Activated CD4-positive, alpha-beta T cell treated with anti-CD3 and anti-CD28 coated beads for 36 hours (primary cell): Measurements from ENCODE around the gene COX18. TPM values are rescaled to one million over a fixed set of nuclear protein-coding genes. Genes with fewer than 3 reads are reported as not detected.

Experiments used
- ATAC-seq: fragments of 200-7000 bp; cut with Tn5 transposase; one replicate; pipeline ENCODE4 v1.10.0; 2021; ENCODE audit warnings: mild to moderate bottlenecking, moderate library complexity
- CTCF ChIA-PET: fragments of 350-600 bp; sonication (Branson Sonifier 250); formaldehyde crosslinking; loops from one replicate; lab custom pipeline; 2021; ENCODE audit warnings: antibody characterized with exemption; lab: Charles Lee
- POLR2A ChIA-PET: fragments of 350-600 bp; sonication (Branson Sonifier 250); formaldehyde crosslinking; loops from one replicate; lab custom pipeline; 2021; ENCODE audit warnings: antibody characterized with exemption, inconsistent platforms; lab: Charles Lee
- DNase-seq: peaks from one replicate; pipeline ENCODE4 v3.0.0-alpha.2; 2020
- H3K27ac Mint-ChIP-seq: one replicate; pipeline ENCODE4 v1.8.0; 2021; ENCODE audit warnings: mixed read lengths
- H3K27me3 Mint-ChIP-seq: one replicate; pipeline ENCODE4 v1.8.0; 2021; ENCODE audit warnings: mixed read lengths
- H3K36me3 Mint-ChIP-seq: one replicate; pipeline ENCODE4 v1.8.0; 2021; ENCODE audit warnings: low read depth, mixed read lengths
- H3K4me1 Mint-ChIP-seq: one replicate; pipeline ENCODE4 v1.8.0; 2021; ENCODE audit warnings: mixed read lengths
- H3K4me3 Mint-ChIP-seq: one replicate; pipeline ENCODE4 v1.8.0; 2021; ENCODE audit warnings: mild to moderate bottlenecking, moderate library complexity, mixed read lengths
- H3K9me3 Mint-ChIP-seq: one replicate; pipeline ENCODE4 v1.8.0; 2021; ENCODE audit warnings: low read depth, mixed read lengths
- intact Hi-C, 2 experiments: fragments of 100-400 bp; cut with DNase I in 1 of 2; cut with micrococcal nuclease in 1 of 2; formaldehyde crosslinking; loops; one replicate each; pipeline versions ENCODE4 v1.14.2 to v1.15.1; 2022 to 2024; cut with DNase I, micrococcal nuclease
- total RNA-seq, 2 experiments: library from RNA; stranded (reverse); gene quantifications; one replicate each; pipeline ENCODE4 v1.2.3, GENCODE V29; 2021

COX18 gene
- total RNA-seq, 2 experiments from 2014 or later: 17.9 to 21.3 TPM

- ATAC-seq (no peak), DNase-seq (no peak)
- no peak overlapping the region for H3K27ac Mint-ChIP-seq
- no peaks in the 10 kb centered on the region for H3K27me3 Mint-ChIP-seq
- no peaks in the 10 kb centered on the region for H3K9me3 Mint-ChIP-seq
- peaks cover 18% of the 10 kb centered on the region for H3K4me1 Mint-ChIP-seq
- no peak overlapping the region for H3K4me3 Mint-ChIP-seq
- intact Hi-C loops: no loop called here
- ChIA-PET POLR2A (no interaction called here), CTCF (no interaction called here)
- H3K36me3 Mint-ChIP-seq: peaks cover 43% of the 10 kb centered on the region
These were observed 16.4 kb downstream of the COX18 start for GRCh38 chr4:73053076-73053475.

GRCh38 chr4:73051625-73052024 is 17.9 kb downstream of the COX18 start:
- peaks cover 36% of the 10 kb centered on the region for H3K36me3 Mint-ChIP-seq
- CTCF ChIA-PET: no interaction called here
- H3K27me3 Mint-ChIP-seq: no peaks in the 10 kb centered on the region
- H3K27ac Mint-ChIP-seq: no peak overlapping the region
- no peaks in the 10 kb centered on the region for H3K9me3 Mint-ChIP-seq
- no peak overlapping the region for H3K4me3 Mint-ChIP-seq
- peaks cover 18% of the 10 kb centered on the region for H3K4me1 Mint-ChIP-seq
- intact Hi-C loops: no loop called here
- POLR2A ChIA-PET: no interaction called here
- DNase-seq (no peak), ATAC-seq (no peak)

- intact Hi-C loops: no loop called here
- no peaks in the 10 kb centered on the region for H3K4me1 Mint-ChIP-seq
- H3K27ac Mint-ChIP-seq: no peak overlapping the region
- no peaks in the 10 kb centered on the region for H3K9me3 Mint-ChIP-seq
- CTCF ChIA-PET: no interaction called here
- H3K4me3 Mint-ChIP-seq: no peak overlapping the region
- POLR2A ChIA-PET: interaction anchor here (0.6 kb wide), 1 partner anchor 21 kb away, joined by 3 read pairs; no protein-coding TSS in a partner anchor
- no peak for DNase-seq
- no peak for ATAC-seq
- peaks cover 8% of the 10 kb centered on the region for H3K36me3 Mint-ChIP-seq
- H3K27me3 Mint-ChIP-seq: peaks cover 4% of the 10 kb centered on the region
These were observed 23.6 kb downstream of the COX18 start for GRCh38 chr4:73045879-73046278.

GRCh38 chr4:73037057-73037456 is 32.5 kb downstream of the COX18 start:
- ATAC-seq (no peak), DNase-seq (no peak)
- Mint-ChIP-seq H3K36me3 (peaks cover 8% of the 10 kb centered on the region), H3K27me3 (peaks cover 4% of the 10 kb centered on the region), H3K9me3 (peaks cover 9% of the 10 kb centered on the region), H3K4me1 (peaks cover 15% of the 10 kb centered on the region), H3K4me3 (no peak overlapping the region), H3K27ac (no peak overlapping the region)
- ChIA-PET POLR2A (no interaction called here), CTCF (interaction anchor here (1.2 kb wide), 1 partner anchor 338 kb away, joined by 3 read pairs; no protein-coding TSS in a partner anchor)
- intact Hi-C loops: no loop called here

- H3K9me3 Mint-ChIP-seq: peaks cover 9% of the 10 kb centered on the region
- peaks cover 7% of the 10 kb centered on the region for H3K36me3 Mint-ChIP-seq
- peaks cover 2% of the 10 kb centered on the region for H3K27me3 Mint-ChIP-seq
- no peak overlapping the region for H3K4me3 Mint-ChIP-seq
- intact Hi-C loops: no loop called here
- ATAC-seq: no peak
- POLR2A ChIA-PET: no interaction called here
- peaks cover 15% of the 10 kb centered on the region for H3K4me1 Mint-ChIP-seq
- DNase-seq: no peak
- no peak overlapping the region for H3K27ac Mint-ChIP-seq
- CTCF ChIA-PET: interaction anchor here (0.6 kb wide), 1 partner anchor 779 kb away, joined by 3 read pairs; no protein-coding TSS in a partner anchor
These were observed 33.4 kb downstream of the COX18 start for GRCh38 chr4:73036123-73036522.

GRCh38 chr4:73034896-73035295 is 34.6 kb downstream of the COX18 start:
- ChIA-PET CTCF (no interaction called here), POLR2A (no interaction called here)
- Mint-ChIP-seq H3K36me3 (peaks cover 5% of the 10 kb centered on the region), H3K4me3 (no peak overlapping the region), H3K9me3 (peaks cover 9% of the 10 kb centered on the region), H3K4me1 (peaks cover 15% of the 10 kb centered on the region), H3K27ac (no peak overlapping the region), H3K27me3 (no peaks in the 10 kb centered on the region)
- intact Hi-C loops: no loop called here
- ATAC-seq (no peak), DNase-seq (no peak)

- ChIA-PET POLR2A (no interaction called here), CTCF (no interaction called here)
- ATAC-seq (no peak), DNase-seq (no peak)
- Mint-ChIP-seq H3K9me3 (peaks cover 1% of the 10 kb centered on the region), H3K4me3 (no peak overlapping the region), H3K36me3 (no peaks in the 10 kb centered on the region), H3K27ac (no peak overlapping the region), H3K4me1 (no peaks in the 10 kb centered on the region), H3K27me3 (no peaks in the 10 kb centered on the region)
- intact Hi-C loops: no loop called here
These were observed 40.9 kb downstream of the COX18 start for GRCh38 chr4:73028621-73029020.

GRCh38 chr4:73021634-73022033 is 47.9 kb downstream of the COX18 start:
- H3K4me3 Mint-ChIP-seq: no peak overlapping the region
- CTCF ChIA-PET: interaction anchor here (1.0 to 2.9 kb wide), 4 partner anchors 8 to 696 kb away, joined by 3 to 18 read pairs (median 4); no protein-coding TSS in a partner anchor
- no peaks in the 10 kb centered on the region for H3K4me1 Mint-ChIP-seq
- DNase-seq: peak; percentile 33
- H3K27me3 Mint-ChIP-seq: peaks cover 2% of the 10 kb centered on the region
- no peaks in the 10 kb centered on the region for H3K36me3 Mint-ChIP-seq
- no peak overlapping the region for H3K27ac Mint-ChIP-seq
- no peaks in the 10 kb centered on the region for H3K9me3 Mint-ChIP-seq
- ATAC-seq: peak; percentile 74
- intact Hi-C loops: loop anchor here (1.0 to 5.0 kb wide), 4 partner anchors 319 to 724 kb away; no protein-coding TSS in a partner anchor
- POLR2A ChIA-PET: no interaction called here

- ATAC-seq (no peak), DNase-seq (peak; percentile 28)
- intact Hi-C loops: loop anchor here (1.0 to 5.0 kb wide), 4 partner anchors 317 to 722 kb away; no protein-coding TSS in a partner anchor
- ChIA-PET POLR2A (no interaction called here), CTCF (interaction anchor here (0.5 kb wide), 1 partner anchor 156 kb away, joined by 3 read pairs; no protein-coding TSS in a partner anchor)
- no peak overlapping the region for H3K27ac Mint-ChIP-seq
- peaks cover 4% of the 10 kb centered on the region for H3K27me3 Mint-ChIP-seq
- no peaks in the 10 kb centered on the region for H3K4me1 Mint-ChIP-seq
- H3K36me3 Mint-ChIP-seq: no peaks in the 10 kb centered on the region
- H3K4me3 Mint-ChIP-seq: no peak overlapping the region
- no peaks in the 10 kb centered on the region for H3K9me3 Mint-ChIP-seq
These were observed 50.0 kb downstream of the COX18 start for GRCh38 chr4:73019462-73020047.

- intact Hi-C loops: no loop called here
- ChIA-PET POLR2A (no interaction called here), CTCF (interaction anchor here (0.7 kb wide), 1 partner anchor 315 kb away, joined by 3 read pairs; no protein-coding TSS in a partner anchor)
- no peak overlapping the region for H3K27ac Mint-ChIP-seq
- no peak for DNase-seq
- no peaks in the 10 kb centered on the region for H3K36me3 Mint-ChIP-seq
- H3K27me3 Mint-ChIP-seq: peaks cover 4% of the 10 kb centered on the region
- no peaks in the 10 kb centered on the region for H3K4me1 Mint-ChIP-seq
- no peak overlapping the region for H3K4me3 Mint-ChIP-seq
- no peaks in the 10 kb centered on the region for H3K9me3 Mint-ChIP-seq
- no peak for ATAC-seq
These were observed 50.9 kb downstream of the COX18 start for GRCh38 chr4:73018595-73018994.

GRCh38 chr4:73013310-73013709 is 56.2 kb downstream of the COX18 start:
- Mint-ChIP-seq H3K36me3 (no peaks in the 10 kb centered on the region), H3K9me3 (peaks cover 4% of the 10 kb centered on the region), H3K4me3 (no peak overlapping the region), H3K4me1 (no peaks in the 10 kb centered on the region), H3K27me3 (peaks cover 16% of the 10 kb centered on the region), H3K27ac (no peak overlapping the region)
- ChIA-PET CTCF (interaction anchor here (0.7 kb wide), 1 partner anchor 9 kb away, joined by 3 read pairs; no protein-coding TSS in a partner anchor), POLR2A (no interaction called here)
- no peak for DNase-seq
- ATAC-seq: no peak
- intact Hi-C loops: no loop called here

GRCh38 chr4:73012673-73013072 is 56.8 kb downstream of the COX18 start:
- POLR2A ChIA-PET: no interaction called here
- CTCF ChIA-PET: interaction anchor here (0.7 kb wide), 1 partner anchor 1188 kb away, joined by 3 read pairs; no protein-coding TSS in a partner anchor
- intact Hi-C loops: no loop called here
- Mint-ChIP-seq H3K4me3 (no peak overlapping the region), H3K27me3 (peaks cover 16% of the 10 kb centered on the region), H3K4me1 (no peaks in the 10 kb centered on the region), H3K9me3 (peaks cover 4% of the 10 kb centered on the region), H3K36me3 (no peaks in the 10 kb centered on the region), H3K27ac (no peak overlapping the region)
- ATAC-seq (no peak), DNase-seq (no peak)
